ENCODE data around the gene WRNIP1. TPM values are rescaled to one million over a fixed set of nuclear protein-coding genes. Genes with fewer than 3 reads are reported as not detected.

WRNIP1 gene
- total and polyA plus RNA-seq, 10 of the 15 experiments (the other 5 are each of a cell fraction or from before 2014, with no cell fraction given) = 9.3 to 30.5 (median 24.3) TPM

GRCh38 chr6:2756241-2756640 is 9.0 kb upstream of the WRNIP1 start:
- SMC1A ChIA-PET (ENCODE audit: uncharacterized antibody, unreplicated experiment) = interaction anchor here (0.9 to 4.0 kb wide), 5 partner anchors 12 to 160 kb away, joined by 3 to 20 read pairs (median 5); no protein-coding TSS in a partner anchor
- in situ Hi-C loops (cut with MboI) (loop anchor here (10.0 kb wide), 1 partner anchor 1161 kb away; no protein-coding TSS in a partner anchor), intact Hi-C loops (cut with micrococcal nuclease; ENCODE audit: unreplicated experiment) (no loop called here)
- Histone ChIP-seq H3K4me1 (ENCODE audit: control insufficient read depth, insufficient read depth, low read length) (no peaks in the 10 kb centered on the region), H3K36me3 (ENCODE audit: control insufficient read depth in 2 of 2, insufficient read depth in 2 of 2, low read length in 1 of 2) (no peaks in the 10 kb centered on the region), H2AFZ (ENCODE audit: control insufficient read depth, low read depth, low read length) (no peak overlapping the region), H3K4me2 (ENCODE audit: control insufficient read depth, insufficient read depth) (no peak overlapping the region), H3K4me3 (no peak overlapping the region), H3K79me2 (ENCODE audit: control insufficient read depth, insufficient read depth, low read length) (no peaks in the 10 kb centered on the region), H3K27me3 (replicated peaks in 1 of 2; ENCODE audit: control insufficient read depth in 2 of 2, insufficient read depth in 2 of 2, low read length in 1 of 2) (peaks cover 0 to 8% of the 10 kb centered on the region in 2 experiments; a peak in 2 of 4 replicates), H4K20me1 (ENCODE audit: control insufficient read depth, insufficient read depth) (no peaks in the 10 kb centered on the region), H3K9ac (ENCODE audit: control insufficient read depth, insufficient read depth, low read length) (no peak overlapping the region), H3K27ac (ENCODE audit: control insufficient read depth, insufficient read depth) (no peak overlapping the region), H3K9me3 (replicated peaks; ENCODE audit: control insufficient read depth, insufficient read depth, low read length) (no peaks in the 10 kb centered on the region)
- WGBS (ENCODE audit: insufficient coverage, insufficient replicate concordance, low lambda C conversion rate, missing lambda C conversion rate) = 34% methylated on average over 2 of the region's 2 CpGs
- no TSS peak for BruUV-seq (replicated peaks)
- TF ChIP-seq ELK1 (IDR thresholded peaks at IDR 0.05; ENCODE audit: low read depth, low read length) (no peak), SMARCA5 (IDR thresholded peaks at IDR 0.05) (no peak), JUND (IDR thresholded peaks at IDR 0.05; ENCODE audit: low read depth, low read length) (no peak), MYC (IDR thresholded peaks at IDR 0.05; ENCODE audit: insufficient read depth, insufficient read length, insufficient replicate concordance, low read length, severe bottlenecking) (no peak), BCL11A (IDR thresholded peaks at IDR 0.05; ENCODE audit: low read depth, low read length) (no peak), STAT3 (IDR thresholded peaks at IDR 0.05; ENCODE audit: low read depth, low read length) (no peak), RAD51 (IDR thresholded peaks at IDR 0.05) (no peak), MTA3 (IDR thresholded peaks at IDR 0.05; ENCODE audit: borderline replicate concordance, low read length) (no peak)
- DNase-seq (ENCODE audit: low read depth, low spot score) = no peak
- no peak for ATAC-seq
- CTCF ChIA-PET = interaction anchor here (0.6 to 3.2 kb wide), 5 partner anchors 10 to 603 kb away, joined by 3 to 18 read pairs (median 5); no protein-coding TSS in a partner anchor
- POLR2A ChIA-PET = no interaction called here
- RAD21 ChIA-PET (ENCODE audit: unreplicated experiment) = interaction anchor here (1.2 kb wide), 1 partner anchor 122 kb away, joined by 3 read pairs; no protein-coding TSS in a partner anchor
- FAIRE-seq = no peak

Measured in GM12878 (cell line).